CD4-positive, alpha-beta T cell treated with Interleukin-1 beta for 1 hour (primary cell): ENCODE data around the gene ATP5MK.
A peak's percentile ranks its signal among the peaks of the same experiment; 100 is the strongest.
"Not testable (repeated sequence)": the region's sequence is repeated elsewhere in the genome, so short reads cannot be mapped to it uniquely, and the experiment has no call there.

Experiments used
- DNase-seq, 2 donors: peaks; one replicate each; pipeline ENCODE4 v3.0.0-alpha.2; 2020 to 2022

The ATP5MK gene

DNA sequence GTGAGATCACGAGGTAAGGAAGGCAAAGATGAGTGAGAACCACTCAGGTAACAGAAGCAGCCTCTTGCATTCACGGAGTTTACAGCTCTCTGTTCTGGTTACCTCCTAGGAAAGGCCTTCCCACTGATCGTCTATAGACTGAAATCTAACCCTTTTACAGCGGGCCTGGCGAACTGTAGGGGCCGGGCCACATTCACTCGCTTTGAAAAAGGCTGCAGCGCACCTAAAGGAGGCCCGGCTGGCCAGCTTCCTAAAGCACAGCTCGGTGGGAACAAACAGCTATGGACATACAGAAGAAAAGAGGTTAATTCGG, 565 bp downstream of the ATP5MK start:
- no peak for DNase-seq

DNA sequence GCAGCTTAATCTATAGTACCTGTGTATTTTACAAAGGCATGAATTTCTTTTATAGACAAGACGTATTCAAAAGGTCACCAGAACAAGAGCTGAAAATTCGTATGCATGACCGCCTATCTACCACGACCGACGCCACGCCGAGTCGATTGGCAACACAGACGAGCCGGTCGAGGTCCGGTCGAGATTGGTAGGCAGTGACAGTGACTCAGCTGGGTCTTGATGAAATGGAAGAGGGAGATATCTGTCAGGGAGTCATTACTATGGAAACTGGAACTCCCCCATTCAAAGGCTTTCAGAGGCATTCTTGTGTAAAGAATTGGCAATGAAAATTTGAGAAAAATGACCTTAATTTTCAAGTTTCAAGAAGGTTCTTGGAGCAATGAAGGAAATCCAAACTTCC, 2.1 kb downstream of the ATP5MK start:
- no peak for DNase-seq

DNA sequence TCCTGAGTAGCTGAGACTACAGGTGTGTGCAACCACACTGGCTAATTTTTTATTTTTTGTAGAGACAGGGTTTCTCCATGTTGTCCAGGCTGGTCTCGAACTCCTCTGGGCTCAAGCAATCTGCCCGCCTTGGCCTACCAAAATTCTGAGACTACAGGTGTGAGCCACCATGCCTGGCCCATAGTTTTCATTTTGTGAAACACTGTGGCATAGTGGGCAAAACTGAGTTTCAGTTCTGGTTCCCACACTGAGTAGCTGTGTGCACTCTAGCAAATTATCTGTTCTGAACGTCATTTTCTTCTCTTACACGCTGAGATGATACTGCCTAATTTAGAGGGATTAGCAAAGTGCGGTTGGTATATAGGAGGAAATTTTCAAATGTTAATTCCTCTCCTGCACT, 13.5 kb downstream of the ATP5MK start:
- no peak for DNase-seq

DNA sequence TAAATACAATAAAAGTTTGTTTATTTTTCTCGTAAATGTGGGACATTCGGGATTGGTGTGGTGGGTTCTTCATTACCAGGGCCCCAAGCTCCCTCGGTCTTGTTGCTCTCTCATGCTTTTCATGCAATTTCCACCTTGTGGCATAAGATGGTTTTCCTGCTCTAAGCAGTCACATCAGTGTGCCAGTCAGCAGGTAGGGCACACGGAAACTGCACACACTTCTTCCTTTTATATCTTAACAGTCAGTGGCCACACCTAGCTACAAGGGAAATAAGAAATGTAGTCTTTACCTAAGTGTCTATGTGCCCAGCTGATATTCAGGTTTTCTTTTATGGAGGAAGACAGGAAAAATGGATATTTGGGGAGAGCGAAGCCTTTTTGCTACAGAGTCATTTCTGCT, 22.0 kb downstream of the ATP5MK start:
- DNase-seq = no peak

DNA sequence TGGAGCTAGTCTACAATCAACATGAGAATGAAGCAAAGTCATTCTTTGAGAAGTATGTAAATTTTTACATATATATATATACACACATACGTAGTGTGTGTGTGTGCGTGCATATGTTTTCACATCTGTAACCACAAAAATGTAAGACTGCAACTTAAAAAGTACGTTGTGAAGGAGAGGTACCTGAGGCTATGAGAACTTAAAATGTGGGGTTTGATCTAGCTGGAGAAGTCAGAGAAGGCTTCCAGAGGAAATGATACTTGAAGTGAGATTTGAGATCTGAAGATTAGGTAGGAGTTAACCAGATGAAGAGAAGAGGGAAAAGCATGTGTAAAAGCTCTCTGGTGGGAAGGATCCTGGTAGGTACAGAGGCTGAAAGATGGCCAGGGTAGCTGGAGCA, 22.7 kb downstream of the ATP5MK start:
- no peak for DNase-seq

DNA sequence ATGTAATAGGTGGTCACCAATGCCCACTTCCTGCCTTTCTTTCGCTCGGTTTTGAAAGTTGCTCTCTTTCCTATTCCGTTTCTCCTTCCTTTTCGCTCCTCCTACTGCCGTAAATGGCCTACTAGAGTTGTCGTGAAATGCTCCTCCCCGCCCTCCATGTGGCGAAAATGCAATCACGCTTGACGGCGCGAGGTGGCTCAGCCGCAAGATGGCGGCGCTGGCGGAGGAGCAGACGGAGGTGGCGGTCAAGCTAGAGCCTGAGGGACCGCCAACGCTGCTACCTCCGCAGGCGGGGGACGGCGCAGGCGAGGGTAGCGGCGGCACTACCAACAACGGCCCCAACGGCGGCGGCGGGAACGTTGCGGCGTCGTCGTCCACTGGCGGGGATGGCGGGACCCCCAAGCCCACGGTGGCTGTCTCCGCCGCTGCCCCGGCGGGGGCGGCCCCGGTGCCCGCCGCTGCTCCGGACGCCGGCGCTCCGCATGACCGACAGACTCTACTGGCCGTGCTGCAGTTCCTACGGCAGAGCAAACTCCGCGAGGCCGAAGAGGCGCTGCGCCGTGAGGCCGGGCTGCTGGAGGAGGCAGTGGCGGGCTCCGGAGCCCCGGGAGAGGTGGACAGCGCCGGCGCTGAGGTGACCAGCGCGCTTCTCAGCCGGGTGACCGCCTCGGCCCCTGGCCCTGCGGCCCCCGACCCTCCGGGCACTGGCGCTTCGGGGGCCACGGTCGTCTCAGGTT, 28.3 kb downstream of the ATP5MK start, which contains the start of gene TAF5:
TSS of gene TAF5 (plus strand) at position 195 of the 737 bp plus-strand sequence. CDS start at position 209, 14 bp downstream.
- peak; percentile 90 to 93 for DNase-seq

DNA sequence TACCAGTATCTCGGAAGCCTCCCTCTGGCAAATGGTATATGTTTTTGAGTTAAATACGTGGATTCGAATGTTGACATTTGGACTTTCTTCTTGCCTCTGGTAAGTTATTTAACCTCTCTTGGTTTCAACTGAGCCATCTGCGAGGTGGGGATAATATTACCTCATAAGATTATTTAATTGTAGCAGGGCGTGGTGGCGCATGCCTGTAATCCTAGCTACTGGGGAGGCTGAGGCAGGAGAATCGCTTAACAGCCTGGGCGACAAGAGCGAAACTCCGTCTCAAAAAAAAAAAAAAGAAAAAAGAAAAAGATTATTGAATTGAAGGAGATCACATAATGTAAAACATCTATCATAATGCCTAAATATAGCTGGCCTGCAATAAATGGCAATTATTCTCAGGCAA, 28.9 kb downstream of the ATP5MK start:
- no peak for DNase-seq

DNA sequence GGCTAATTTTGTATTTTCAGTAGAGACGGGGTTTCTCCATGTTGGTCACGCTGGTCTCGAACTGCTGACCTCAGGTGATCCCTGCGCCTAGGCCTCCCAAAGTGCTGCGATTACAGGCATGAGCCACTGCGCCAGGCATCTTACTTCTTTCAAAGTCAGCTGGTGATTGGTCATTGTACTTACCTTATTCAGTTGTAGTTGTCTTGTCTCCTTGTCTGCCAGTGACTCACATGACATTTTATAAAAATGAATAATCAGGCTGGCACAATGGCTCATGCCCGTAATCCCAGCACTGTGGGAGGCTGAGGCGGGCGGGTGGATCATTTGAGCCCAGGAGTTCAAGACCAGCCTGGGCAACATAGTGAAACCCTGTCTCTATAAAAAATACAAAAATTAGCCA, 35.5 kb downstream of the ATP5MK start:
- DNase-seq = not testable (repeated sequence)

DNA sequence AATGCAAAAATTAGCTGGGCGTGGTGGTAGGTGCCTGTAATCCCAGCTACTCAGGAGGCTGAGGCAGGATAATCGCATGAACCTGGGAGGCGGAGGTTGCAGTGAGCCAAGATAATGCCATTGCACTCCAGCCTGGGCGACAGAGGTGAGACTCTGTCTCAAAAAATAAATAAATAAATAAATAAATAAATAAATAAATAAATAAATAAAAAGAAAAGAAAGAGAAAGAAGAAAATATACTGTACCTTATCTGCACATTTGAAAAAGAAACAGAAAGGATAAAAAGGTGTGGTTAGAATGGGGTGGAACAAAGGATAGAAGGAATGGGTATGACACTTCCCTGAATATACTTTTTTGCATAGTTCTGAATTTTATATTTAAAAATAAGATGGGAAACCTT, 36.8 kb downstream of the ATP5MK start:
- not testable (repeated sequence) for DNase-seq

DNA sequence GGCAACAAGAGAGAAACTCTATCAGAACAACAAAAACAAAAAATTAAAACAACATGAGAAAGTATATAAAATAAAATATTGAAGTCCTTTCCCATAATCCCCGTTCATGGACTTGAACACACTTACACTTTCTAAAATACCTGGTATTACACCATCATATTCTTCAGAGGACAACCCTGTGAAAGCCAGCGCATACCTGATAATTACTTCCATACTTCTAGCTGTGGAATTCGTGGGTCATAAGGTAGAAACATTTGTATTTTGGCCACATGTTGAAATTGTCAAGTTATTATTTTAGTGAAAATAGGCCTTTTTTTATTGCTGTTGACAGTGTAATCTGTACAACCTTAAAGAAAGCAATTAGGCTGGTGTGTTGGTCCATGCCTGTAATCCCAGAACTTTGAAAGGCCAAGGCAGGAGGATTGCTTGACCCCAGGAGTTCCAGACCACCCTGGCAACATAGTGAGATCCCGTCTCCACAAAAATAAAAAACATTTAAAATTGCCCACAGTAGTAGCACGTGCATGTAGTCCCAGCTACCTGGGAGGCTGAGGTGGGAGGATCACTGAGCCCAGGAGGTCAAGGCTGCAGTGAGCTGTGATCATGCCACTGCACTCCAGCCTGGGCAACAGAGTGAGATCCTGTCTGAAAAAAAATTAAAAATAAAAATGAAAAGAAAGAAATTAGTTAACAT, 40.2 kb downstream of the ATP5MK start:
- DNase-seq = no peak

DNA sequence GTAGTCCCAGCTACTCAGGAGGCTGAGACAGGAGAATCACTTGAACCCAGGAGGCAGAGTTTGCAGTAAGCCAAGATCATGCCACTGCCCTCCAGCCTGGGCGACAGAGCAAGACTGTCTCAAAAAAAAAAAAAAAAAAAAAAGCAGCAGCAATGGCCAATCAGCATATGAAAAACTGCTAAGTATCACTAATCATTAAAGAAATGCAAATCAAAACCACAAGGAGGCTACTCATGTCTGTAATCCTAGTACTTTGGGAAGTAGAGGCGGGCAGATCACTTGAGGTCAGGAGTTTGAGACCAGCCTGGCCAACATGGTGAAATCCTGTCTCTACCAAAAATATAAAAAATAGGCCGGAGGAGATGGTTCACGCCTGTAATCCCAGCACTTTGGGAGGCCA, 41.7 kb downstream of the ATP5MK start:
- DNase-seq = not testable (repeated sequence)

DNA sequence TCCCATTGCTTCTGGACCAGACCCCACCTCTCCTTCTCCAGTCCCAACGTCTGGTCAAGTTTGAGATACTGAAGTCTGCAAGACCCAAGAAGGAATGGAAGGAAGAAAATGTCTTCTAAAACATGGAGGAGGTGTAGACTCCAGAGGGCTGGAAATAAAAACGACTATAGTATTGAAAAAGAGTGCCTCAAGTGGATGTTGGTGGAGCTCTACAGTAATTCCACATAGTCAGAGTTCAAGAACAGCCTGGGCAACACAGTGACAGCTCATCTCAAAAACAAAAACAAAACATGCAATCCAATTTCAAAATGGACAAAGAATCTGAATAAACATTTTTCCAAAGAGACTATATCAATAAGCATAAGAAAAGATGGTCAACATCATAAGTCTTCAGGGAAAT, 43.0 kb downstream of the ATP5MK start:
- DNase-seq = no peak

DNA sequence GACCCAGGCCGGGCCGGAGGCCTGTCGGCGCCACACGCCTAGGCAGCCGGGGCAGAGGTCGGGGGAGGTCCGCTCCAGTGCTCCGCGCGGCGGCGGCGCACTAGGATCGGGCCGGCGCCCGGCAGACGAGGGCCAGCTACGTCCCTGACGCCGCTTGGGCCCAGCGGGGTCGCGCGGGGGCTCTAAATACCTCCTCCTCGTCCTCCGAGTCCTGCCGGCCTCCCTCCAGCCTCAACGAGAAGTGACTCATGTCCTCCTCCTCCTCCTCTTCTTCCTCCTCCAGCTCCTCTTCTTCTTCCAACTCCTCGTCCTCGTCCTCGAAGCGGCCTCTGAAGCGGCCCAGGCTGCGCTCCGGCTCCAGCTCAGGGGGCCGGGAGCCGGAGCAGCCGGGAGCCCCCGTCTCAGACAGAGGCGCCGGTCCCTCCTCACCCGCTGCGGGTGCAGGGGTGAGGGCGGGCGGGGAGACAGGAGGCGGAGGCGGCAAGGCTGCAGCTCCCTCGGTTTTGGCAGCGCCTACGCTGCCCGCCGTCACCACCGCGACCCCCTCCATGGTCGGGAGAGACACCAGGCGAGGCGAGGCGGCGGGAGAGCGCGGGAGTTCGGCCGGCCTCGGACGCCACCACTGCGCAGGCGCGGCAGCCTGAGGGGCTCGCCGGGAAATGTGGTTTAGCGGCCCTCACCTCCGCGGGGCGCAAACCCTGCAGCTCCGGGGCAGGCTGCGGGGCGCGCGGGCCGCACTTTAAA, 45.6 kb downstream of the ATP5MK start, which contains the start of gene PCGF6:
TSS of gene PCGF6 (minus strand) at position 624 of the 744 bp plus-strand sequence. CDS start at position 550, 74 bp downstream.
- peak; percentile 73 to 74 for DNase-seq

DNA sequence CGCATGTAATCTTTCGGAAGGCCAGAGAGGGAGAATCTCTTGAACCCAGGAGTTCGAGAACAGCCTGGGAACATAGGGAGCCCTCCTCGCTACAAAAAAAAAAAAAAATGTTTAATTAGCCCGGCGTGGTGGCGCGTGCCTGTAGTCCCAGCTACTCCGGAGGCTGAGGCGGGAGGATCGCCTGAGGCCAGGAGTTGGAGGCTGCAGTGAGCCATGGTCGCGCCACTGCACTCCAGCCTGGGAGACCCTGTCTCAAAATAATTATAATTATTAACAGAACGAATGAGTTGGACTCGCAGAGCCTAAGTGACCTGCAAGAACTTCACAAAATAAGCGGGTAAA, 46.1 kb downstream of the ATP5MK start:
- DNase-seq = no peak
